ENCODE data around the gene ADO.

Gene ADO

DNA sequence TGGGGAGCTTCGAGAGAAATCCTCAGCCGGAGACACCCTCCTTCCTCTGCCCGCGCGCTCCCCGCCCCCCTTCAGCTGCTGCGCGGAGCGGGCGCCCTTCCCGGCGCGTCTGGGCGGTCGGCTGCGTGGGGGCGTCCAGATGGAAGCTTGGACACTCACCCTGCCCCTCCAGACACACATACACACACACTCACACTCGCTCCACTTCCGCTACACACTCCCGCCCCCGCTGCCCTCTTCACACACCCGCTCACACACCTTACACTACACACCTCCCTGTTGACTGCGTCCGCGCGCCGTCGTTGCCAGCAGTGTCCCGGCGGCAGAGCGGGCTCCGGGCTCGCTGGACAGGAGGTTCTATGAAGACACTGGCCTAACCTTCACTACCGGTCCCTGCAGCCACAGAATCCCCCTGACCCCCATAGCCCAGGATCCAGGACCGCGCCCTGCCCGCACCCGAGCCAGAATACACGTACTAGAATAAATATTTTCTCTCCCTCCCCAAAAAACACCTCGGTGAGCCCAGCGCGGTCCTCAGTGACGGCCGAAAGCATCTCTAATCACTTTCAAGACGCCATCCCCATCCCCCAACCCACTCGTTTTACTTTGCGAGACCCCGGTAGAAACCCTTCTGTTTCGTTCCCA lies 12.7 kb downstream of the ADO start:
- DNase-seq (ENCODE audit: low read depth in 2 of 3, low spot score in 1 of 3): peak in 2 of 3 donors; percentile 59 to 61

DNA sequence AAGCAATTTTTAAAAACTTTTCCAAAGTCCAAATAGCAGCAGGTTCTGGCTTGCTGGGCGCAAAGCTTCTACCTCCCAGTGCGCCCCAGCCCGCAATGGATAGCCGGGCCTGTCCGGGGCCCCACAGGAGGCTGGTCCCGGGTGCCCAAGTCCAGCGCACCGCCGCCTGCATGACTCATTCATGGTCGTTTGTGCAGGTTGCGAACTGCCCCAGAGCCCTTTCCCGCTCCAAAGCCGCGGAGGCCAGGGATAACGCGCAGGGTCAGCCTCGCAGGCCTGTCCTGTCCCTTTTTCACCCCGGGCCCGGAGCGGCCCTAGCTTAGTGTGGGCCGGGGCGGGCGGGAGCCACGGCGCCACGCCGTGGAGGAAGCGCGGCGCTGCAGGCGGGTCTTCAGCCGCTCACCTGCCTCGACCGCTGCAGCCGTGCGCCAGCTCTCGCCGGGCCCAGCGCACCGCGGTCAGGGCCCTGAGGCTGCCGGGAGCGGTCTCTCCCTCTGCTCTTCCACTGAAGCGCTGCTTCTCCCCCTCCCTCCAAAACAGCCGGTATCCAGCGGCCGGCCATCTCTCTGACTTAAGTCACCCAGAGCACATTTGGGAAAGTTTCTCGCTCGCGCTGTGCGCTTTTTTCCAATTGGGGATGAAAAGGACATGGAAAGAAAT lies 13.4 kb downstream of the ADO start:
- DNase-seq (ENCODE audit: low read depth in 2 of 3, low spot score in 1 of 3): peak in 2 of 3 donors; percentile 54 to 71

DNA sequence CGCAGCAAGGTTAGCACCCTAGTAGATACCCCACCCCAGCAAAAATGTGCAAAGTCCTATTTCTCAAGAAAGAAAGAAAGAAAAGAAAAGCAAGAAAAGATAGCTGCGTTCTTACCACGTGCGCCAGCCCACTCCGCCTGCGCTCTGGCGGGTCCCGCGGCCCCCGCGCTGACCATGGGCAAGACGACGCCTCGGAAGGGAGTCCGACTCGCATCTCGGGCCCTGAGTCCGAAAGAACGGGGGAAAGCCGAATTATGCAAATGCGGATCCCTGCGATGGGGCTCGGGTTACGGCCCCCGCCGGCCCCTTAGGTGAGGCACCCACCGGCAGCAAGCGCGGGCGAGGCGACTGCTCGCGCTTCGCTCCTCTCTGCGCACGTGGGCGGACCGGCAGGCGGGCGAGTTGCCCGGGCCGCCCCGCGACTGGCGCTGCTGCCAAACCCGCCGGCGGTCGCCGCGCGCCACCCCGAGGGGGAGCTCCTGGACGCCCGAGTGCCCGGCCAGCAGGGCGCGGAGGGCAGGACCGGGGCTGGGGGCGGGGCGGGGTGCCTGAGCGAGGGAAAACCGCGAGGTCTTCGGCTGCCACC lies 14.0 kb downstream of the ADO start:
- peak in 1 of 3 donors; percentile 62 for DNase-seq (ENCODE audit: low read depth in 2 of 3, low spot score in 1 of 3)

DNA sequence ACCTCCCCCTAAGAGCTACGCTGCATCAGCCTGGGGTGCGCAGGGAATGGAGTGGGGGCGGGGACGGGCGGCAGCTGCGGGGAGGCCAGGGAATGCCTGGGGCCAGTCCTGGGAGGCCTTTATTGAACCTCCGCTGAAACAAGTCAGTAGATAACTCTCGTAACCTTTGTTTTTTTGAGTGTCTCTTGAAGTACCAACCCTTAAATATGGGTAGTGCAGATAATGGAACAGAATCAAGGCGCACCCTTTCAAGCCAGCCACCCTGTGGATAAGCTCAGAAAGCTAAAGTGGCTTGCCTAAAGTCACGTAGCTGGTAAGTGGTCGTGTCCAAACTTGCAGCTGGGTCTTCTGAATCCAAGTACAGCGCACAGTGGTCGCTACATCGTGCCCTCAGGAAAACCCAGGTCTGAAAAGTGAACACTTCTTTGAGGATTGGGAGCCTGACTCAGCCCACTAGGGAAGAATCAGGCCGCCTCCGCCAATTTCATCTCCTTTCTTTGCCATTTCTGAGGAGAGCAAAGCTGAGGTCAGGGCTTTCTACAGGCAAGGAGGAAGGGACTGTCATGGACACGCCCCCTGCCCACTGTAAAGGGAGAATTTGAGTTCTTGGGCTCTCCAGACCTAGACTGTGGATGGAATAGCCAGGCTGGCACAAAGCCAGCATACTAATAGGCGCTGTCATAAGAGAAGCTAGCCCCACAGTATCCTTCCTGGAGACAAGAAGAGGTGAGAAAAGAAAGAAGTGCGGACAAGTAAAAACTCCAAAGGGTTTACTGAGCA lies 14.8 kb downstream of the ADO start:
- no peak for DNase-seq (ENCODE audit: low read depth in 2 of 3, low spot score in 1 of 3)

DNA sequence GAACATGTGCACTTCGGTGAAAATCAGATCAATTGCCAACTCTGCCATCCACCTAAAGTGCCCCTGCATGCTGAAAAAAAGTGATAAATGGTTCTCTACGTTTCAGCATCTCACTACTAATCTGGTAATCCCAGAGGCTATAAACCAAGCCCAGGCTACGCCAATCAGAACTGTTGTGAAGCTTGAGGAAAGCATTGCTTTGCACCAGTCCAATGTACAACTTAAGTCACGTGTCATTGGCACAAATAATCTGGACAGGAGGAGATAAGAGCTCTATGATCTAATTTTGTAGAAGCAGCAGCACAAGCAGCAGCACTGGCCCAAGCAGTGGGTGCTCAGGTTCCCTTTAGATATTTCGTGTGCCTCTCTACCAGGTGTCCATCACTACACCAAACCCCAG lies 16.1 kb downstream of the ADO start:
- no peak for DNase-seq (ENCODE audit: low read depth in 2 of 3, low spot score in 1 of 3)

DNA sequence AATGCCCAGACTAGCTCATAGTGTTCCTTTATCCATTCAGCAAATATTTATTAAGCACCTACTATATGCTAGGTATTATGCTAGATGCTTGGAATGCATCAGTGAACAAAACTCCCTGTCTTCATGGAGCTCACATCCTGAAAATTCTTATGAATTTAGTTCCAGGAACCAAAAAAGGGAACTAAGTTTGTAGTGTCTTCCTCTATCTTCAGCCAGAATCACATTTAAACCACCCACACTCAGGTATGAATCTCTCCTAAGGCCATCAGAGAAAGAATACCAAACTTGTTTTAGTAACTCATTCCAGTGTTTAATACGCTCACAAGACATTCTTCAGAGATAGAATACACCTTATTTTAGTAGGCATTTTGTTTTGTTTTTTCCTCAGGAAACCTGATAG lies 21.8 kb downstream of the ADO start:
- DNase-seq (ENCODE audit: low read depth in 2 of 3, low spot score in 1 of 3): no peak

DNA sequence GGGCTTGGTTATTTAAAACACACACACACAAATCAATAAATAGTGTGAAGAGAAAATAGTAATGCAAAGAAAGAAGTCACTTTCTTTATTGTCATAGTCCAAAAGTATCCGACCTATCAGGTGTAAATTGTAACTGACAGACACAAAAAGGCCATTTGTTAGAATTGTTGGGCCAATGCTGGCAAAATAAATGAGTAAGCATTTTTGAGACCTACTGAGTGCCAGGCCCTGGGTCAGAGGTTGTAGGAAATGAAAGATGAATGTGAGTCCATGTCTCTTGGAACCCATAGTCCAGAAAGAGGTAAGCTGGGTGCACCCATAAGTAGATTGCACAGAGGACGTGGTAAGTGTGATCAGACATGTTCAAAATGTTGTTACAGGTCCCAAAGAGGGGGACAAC lies 25.1 kb downstream of the ADO start:
- DNase-seq (ENCODE audit: low read depth in 2 of 3, low spot score in 1 of 3): no peak

DNA sequence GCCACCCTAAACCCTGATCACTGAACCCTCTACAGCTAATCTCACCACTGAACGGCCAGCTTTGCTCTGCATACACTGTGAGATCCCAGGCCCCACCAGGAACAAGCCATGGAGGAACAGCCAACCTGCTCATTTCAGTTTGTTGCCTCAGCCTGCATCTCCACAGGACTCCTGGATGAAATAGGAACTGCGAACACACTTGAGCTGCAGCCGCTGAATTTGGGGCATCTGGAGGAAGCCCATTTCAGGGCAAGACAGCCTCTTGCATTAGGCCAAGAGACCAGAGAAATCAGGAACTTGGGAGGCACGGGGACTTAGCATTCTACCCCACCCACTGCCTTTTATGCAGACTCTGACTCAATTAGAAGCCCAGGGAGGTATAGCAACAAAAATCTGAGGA lies 26.2 kb downstream of the ADO start:
- DNase-seq (ENCODE audit: low read depth in 2 of 3, low spot score in 1 of 3): no peak

DNA sequence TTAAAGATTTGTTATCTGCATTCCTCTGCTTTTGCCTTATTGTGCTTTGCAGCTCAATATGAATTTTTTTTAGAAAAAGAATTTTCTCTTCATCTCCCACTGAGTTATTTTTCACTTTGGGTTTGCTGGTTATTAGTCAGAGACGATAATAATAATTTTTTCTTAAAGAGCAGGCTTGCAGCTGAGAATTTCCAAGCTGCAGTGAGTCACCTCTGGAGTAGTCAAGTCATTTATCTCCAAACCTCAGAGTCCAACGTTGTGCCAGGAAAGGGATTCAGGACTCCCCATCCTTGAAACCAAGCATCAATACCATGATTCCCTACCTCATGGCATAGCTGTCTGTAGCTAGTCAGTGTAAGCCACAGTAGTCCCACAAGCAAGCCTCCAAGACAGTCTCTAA lies 26.8 kb downstream of the ADO start:
- no peak for DNase-seq (ENCODE audit: low read depth in 2 of 3, low spot score in 1 of 3)

DNA sequence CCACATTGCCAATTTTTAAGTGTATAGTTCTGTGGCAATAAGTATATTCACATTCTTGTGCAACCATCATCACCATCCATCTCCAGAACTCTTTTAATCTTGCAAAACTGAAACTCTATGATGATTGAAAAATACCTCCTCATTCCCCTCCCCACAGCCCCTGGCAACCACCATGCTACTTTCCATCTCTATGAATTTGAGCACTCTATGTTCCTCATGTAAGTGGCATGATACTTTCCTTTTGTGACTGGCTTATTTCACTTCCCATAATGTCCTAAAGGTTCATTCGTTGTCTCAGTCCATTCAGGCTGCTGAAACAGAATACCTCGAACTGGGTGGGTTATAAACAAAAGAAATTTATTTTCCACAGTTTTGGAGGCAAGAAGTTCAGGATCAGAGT lies 35.1 kb downstream of the ADO start:
- DNase-seq (ENCODE audit: low read depth in 2 of 3, low spot score in 1 of 3): no peak

DNA sequence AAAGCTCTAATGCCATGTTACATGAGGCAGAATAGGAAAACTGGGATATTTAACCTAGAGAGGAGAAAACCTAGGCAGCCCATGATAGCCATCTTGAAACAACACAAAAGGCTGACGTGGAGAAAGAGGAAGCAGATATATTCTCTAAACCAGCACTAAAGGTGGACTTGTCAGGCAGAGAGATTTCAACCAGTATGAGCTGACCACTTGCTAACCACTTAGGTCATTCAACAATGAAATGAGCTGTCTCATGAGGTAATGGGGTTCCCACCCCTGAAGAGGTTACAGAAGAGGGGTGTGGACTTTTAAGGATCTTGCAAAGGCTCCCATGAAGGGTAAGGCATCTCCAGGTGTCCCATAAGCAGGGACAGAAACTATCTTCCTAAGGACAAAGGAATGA lies 38.5 kb downstream of the ADO start:
- DNase-seq (ENCODE audit: low read depth in 2 of 3, low spot score in 1 of 3): no peak

DNA sequence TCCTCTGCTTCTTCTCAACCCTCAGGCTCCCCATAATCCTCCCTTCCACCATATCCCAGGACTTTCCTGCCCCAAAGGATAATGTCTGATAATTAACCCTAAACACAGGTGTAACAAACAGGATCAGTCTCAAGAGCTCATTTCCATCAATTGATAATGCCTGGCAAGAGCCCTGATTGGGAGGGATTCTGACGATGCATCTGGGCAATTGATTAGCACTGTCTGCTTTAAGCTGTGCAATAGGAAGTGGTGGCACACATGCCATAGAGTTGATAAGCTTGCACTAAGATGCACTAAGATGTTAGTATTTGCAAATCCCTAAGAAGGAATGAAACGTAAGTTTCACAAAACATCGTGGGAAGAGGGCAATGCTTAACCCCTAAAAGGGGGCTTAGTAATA lies 39.1 kb downstream of the ADO start:
- no peak for DNase-seq (ENCODE audit: low read depth in 2 of 3, low spot score in 1 of 3)

DNA sequence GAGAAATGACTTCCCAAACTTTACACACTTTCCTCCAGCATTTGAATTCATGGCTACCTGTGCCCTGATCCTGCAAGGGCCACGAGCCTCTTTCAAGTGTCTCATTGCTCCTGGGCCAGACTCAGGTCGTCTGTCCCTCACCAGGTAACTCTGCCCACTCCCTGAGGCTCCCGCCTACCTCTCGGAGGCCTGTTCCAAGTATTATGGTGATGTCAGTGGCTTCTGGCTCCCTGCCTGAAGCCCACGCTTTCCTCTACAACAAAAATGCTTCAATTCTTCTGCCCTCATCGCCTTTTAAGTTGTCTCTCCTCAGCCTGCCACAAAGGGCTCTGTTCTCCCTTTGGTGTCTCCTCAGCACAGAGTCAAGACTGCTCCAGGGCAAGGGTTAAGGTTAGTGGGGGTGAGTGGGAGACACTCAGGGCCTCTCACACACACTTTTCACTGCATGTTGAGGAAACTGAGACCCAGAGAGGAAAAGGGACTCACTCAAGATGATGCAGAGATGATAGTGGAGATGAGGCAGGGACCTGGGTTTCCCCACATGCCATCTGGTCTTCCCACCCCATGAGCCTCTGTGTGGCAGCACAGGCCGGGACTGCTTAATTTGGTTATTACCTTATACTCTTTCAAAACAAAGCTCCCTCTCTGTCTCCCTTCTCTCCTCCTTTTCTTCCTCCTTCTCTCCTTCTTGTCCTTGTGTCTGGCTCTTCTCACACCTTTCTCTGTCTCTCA lies 39.9 kb downstream of the ADO start:
- DNase-seq (ENCODE audit: low read depth in 2 of 3, low spot score in 1 of 3): peak in 1 of 3 donors; percentile 11

DNA sequence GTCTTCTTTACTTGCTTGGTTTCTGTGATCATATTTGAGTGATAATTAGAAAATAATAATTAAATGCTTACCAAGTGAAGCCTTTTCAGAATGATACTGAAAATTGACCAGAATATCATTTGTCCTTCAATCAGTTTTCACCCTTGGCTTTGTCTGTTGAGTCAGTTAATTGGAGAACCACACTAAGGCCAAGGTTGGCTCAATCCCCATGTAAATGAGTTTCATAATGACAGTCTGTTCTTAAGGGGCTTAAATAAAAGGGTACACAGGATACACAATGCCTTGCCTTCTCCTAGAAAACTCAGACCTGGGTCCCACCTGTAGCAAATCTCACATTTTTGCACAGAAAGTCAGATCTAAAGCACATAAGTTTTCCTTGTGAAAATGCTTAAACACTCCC lies 42.9 kb downstream of the ADO start:
- DNase-seq (ENCODE audit: low read depth in 2 of 3, low spot score in 1 of 3): no peak

DNA sequence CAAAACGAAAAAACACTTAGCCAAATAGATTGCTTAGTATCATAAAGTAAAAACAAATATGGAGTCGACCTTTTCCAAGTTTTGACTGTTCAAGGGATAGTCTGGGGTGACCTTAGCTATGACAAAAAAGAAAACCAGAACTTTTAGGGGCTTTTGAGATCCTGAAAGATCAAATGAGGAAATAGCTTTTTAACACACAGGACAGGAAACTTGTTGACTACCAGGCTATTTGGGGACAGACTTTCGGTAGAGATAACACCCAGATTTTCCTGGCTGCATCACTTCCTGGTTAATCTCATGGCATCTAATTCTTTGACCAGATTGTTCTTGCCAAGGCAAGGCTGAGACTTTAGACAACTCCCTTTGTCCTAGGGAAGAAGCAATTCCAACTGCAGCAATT lies 46.1 kb downstream of the ADO start:
- DNase-seq (ENCODE audit: low read depth in 2 of 3, low spot score in 1 of 3): no peak

DNA sequence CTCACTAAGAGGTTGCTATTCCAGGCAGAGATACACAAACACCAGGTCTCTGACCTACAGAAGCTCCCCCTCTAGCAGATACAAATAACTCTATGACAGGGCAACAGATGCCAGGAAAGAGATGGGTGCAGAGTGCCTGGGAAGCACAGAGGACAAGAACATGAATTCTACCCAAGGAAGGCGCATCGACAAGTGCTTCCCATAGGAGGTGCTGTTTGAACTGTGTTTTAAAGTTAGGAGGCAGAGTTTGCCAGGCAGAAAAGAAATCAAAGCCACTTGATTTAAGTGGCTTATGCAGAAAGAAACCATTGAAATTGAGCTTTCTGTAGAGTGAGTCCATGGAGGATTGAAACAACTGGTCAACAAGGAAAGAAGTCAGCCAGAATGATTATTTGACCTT lies 46.9 kb downstream of the ADO start:
- DNase-seq (ENCODE audit: low read depth in 2 of 3, low spot score in 1 of 3): no peak

DNA sequence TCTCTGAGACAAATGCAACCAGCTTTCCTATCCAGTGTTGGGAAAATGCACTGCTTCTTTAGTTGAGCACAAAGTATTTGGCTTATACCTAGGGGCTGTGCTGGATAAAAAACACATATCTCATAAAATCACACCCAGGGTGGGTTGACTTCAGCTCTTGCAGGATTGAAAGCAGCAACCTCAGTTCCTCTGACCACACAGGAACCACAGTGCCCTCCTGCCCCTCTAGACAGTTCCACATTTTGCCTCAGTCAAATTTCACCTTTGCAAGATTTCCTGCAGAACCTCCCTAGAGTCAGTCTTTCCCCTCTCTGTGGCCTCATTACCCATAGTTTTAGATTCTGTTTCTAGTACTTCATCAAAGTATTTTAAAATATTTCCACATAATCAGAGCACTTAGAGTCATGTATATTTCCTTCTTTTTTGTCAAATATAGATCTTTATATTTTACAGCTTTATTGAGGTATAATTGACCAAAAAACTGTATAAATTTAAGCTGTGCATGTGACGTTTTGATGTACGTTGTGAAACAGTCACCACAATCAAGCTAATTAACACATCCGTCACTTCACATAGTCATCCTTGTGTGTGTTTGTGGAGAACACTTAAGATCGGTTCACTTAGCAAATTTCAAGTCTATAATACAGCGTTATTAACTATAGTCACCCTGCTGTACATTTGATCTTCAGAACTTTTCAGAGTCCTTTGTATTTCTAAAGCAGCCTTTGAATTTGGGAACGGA lies 48.6 kb downstream of the ADO start:
- peak in 2 of 3 donors; percentile 17 to 44 for DNase-seq (ENCODE audit: low read depth in 2 of 3, low spot score in 1 of 3)

DNA sequence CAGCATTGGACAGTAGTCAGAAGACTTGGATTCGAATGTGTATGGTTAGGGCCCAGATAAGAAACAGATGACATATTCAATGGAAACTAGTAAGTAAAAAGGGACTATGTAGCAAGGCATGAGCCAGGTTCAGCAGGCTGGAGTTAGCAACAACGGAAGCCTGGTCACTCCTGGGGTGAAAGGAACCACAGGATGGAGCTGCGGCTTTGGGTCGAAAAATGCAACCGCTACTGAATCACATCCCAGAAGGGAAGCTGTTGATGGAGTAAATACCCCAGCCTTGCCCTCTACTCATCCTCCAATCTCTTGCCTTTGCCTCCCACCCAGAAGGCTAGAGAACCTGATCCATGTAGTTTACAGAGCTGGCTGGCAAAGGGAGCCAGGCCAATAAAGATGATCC lies 49.2 kb downstream of the ADO start:
- DNase-seq (ENCODE audit: low read depth in 2 of 3, low spot score in 1 of 3): peak; percentile 41 to 53 (median 51)

DNA sequence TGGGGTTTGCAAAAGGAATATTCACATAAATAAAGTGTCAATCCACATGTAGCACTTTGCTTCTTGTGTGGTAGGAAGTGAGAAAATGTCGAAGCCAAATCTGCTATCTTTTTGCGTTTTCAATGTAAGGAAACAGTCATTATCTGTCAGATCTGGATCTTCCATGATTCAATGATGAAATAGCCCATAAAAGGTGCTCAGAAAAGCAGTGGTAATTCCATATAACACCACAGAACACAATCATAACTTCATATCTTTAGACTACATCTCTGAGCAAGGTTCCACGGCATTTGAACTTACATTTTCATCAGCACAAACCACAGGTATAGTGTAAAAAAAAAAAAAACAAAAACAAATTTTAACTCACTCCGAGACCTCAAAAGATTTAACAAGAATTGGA lies 51.5 kb downstream of the ADO start:
- no peak for DNase-seq (ENCODE audit: low read depth in 2 of 3, low spot score in 1 of 3)

Measured in stimulated activated CD4-positive, alpha-beta T cell treated with anti-CD3 and anti-CD28 coated beads, Interleukin-12 subunit alpha, Interleukin-12 subunit beta, amount 100 ng/mL, for 48 hours (primary cell).